Transverse colon (tissue), 4 donors: ENCODE results near the gene ZBTB45. TPM values are rescaled to one million over a fixed set of nuclear protein-coding genes. Genes with fewer than 3 reads are reported as not detected.

Experiments
- DNase-seq: peaks from one replicate; pipeline ENCODE4 v3.0.0-alpha.2; 2019
- H3K27ac ChIP-seq, 4 donors: fragments of 200-600 bp; sonication (generic); 2 replicates each; pipeline ENCODE4 v1.5.1; 2016 to 2018; ENCODE audit warnings: inconsistent platforms in 4 of 4
- H3K27me3 ChIP-seq: fragments of 200-600 bp; sonication (generic); 2 replicates; pipeline ENCODE4 v1.5.1; 2017; ENCODE audit warnings: inconsistent platforms
- H3K36me3 ChIP-seq, 4 donors: fragments of 200-600 bp; sonication (generic); 2 replicates each; pipeline ENCODE4 v1.5.1; 2017 to 2019; ENCODE audit warnings: inconsistent platforms in 4 of 4
- H3K4me1 ChIP-seq, 4 donors: fragments of 200-600 bp; sonication (generic); 2 replicates each; pipeline ENCODE4 v1.5.1; 2017 to 2020; ENCODE audit warnings: inconsistent platforms in 4 of 4
- H3K4me3 ChIP-seq, 4 donors: fragments of 200-600 bp; sonication (generic); 1 replicate in 1 of 4; 2 replicates in 3 of 4; pipeline versions ENCODE4 v1.5.1 to v1.6.1; 2017 to 2019; ENCODE audit warnings: inconsistent platforms in 4 of 4
- H3K9me3 ChIP-seq, 2 donors: fragments of 200-600 bp; sonication (generic); 2 replicates each; pipeline ENCODE4 v1.5.1; 2017 to 2019; ENCODE audit warnings: inconsistent platforms in 2 of 2
- EP300 ChIP-seq: sonication (generic); formaldehyde crosslinking; IDR thresholded peaks from one replicate; pipeline ENCODE4 v1.6.1; 2017; ENCODE audit warnings: antibody characterized with exemption, low read depth
- POLR2A ChIP-seq: fragments of 450-650 bp; IDR thresholded peaks from one replicate; pipeline ENCODE4 v1.6.1; 2016; ENCODE audit warnings: antibody characterized with exemption, mild to moderate bottlenecking, moderate library complexity
- POLR2AphosphoS5 ChIP-seq, 3 donors: sonication (generic); formaldehyde crosslinking; IDR thresholded peaks; one replicate each; pipeline ENCODE4 v1.6.1; 2016; ENCODE audit warnings: antibody characterized with exemption in 3 of 3
- WGBS, 2 donors: methylation state at CpG; one replicate each; pipeline ENCODE4 v1.1.5; 2018; ENCODE audit warnings: low coverage in 1 of 2; 5-methylcytosine and 5-hydroxymethylcytosine counted together
- in situ Hi-C, 4 donors: fragments of 200-750 bp; cut with MboI; loops; one replicate each; pipeline versions ENCODE4 v1.15.0 to v1.15.1; 2017; ENCODE audit warnings: low sequenced_read_pairs in 3 of 4, low pct_ligation_motif_present in 1 of 4, low pct_unique_long_range_greater_than_20kb in 1 of 4
- intact Hi-C: fragments of 100-400 bp; cut with DNase I; formaldehyde crosslinking; loops from one replicate; pipeline ENCODE4 v1.15.1; 2023; ENCODE audit warnings: low total_unique reads
- total RNA-seq, 4 donors: library from RNA; depleted of rRNA; stranded (reverse); fragments of >200 nt; gene quantifications; one replicate each; pipeline ENCODE4 v1.1.0, GENCODE V29; 2016
- TF ChIP-seq, protein P1 (sequence below), 5 experiments: fragments of 200-600 bp in 3 of 5; fragments of 450-650 bp in 2 of 5; sonication (generic) in 3 of 5; IDR thresholded peaks; 1 replicate in 2 of 5; 2 replicates in 3 of 5; pipeline ENCODE4 v1.5.1; 2016 to 2017; ENCODE audit warnings: antibody characterized with exemption in 5 of 5, inconsistent platforms in 3 of 5, mild to moderate bottlenecking in 2 of 5, moderate library complexity in 1 of 5

The ZBTB45 gene
- total RNA-seq, 4 donors from 2014 or later, result 12.8 to 24.7 (median 18.1) TPM

DNA sequence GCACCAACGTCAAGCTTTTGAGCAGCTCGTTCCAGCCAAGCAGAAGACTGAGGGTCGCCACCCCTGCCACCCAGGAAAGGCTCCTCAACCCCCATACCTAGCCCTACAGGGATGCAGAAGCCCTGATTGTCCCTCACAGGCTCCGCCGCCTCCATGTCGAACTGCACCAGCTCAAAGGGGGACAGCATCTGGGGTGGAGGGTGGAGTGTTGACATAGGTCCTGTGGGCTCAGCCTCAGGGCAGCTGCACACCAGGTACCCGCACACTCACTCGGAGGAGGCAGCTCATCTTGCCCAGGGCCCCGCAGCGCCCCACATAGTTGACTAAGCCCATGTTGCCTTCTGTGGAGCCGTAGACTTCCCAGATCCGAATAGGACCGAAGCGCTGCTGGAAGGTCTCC is 19.4 kb downstream of the ZBTB45 start:
- 87% methylated on average over 4 of the region's 14 CpGs; no CpG with 5 or more reads in 1 of the 2 donors for WGBS, 2 donors
- Histone ChIP-seq H3K36me3 (no peaks in the 10 kb centered on the region), H3K27ac (no peak overlapping the region), H3K4me3 (peak overlapping the region in 1 of 4 donors; percentile 61), H3K9me3 (no peaks in the 10 kb centered on the region), H3K4me1 (peaks cover 7 to 17% (median 14%) of the 10 kb centered on the region in 4 donors), H3K27me3 (no peaks in the 10 kb centered on the region)
- in situ Hi-C loops (no loop called here), intact Hi-C loops (no loop called here)
- no peak for DNase-seq
- TF ChIP-seq EP300 (no peak), POLR2A (no peak), POLR2AphosphoS5 (IDR thresholded peaks at IDR 0.05) (no peak)
- TF ChIP-seq, protein P1, sequence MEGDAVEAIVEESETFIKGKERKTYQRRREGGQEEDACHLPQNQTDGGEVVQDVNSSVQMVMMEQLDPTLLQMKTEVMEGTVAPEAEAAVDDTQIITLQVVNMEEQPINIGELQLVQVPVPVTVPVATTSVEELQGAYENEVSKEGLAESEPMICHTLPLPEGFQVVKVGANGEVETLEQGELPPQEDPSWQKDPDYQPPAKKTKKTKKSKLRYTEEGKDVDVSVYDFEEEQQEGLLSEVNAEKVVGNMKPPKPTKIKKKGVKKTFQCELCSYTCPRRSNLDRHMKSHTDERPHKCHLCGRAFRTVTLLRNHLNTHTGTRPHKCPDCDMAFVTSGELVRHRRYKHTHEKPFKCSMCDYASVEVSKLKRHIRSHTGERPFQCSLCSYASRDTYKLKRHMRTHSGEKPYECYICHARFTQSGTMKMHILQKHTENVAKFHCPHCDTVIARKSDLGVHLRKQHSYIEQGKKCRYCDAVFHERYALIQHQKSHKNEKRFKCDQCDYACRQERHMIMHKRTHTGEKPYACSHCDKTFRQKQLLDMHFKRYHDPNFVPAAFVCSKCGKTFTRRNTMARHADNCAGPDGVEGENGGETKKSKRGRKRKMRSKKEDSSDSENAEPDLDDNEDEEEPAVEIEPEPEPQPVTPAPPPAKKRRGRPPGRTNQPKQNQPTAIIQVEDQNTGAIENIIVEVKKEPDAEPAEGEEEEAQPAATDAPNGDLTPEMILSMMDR (IDR thresholded peaks at IDR 0.05), result no peak

DNA sequence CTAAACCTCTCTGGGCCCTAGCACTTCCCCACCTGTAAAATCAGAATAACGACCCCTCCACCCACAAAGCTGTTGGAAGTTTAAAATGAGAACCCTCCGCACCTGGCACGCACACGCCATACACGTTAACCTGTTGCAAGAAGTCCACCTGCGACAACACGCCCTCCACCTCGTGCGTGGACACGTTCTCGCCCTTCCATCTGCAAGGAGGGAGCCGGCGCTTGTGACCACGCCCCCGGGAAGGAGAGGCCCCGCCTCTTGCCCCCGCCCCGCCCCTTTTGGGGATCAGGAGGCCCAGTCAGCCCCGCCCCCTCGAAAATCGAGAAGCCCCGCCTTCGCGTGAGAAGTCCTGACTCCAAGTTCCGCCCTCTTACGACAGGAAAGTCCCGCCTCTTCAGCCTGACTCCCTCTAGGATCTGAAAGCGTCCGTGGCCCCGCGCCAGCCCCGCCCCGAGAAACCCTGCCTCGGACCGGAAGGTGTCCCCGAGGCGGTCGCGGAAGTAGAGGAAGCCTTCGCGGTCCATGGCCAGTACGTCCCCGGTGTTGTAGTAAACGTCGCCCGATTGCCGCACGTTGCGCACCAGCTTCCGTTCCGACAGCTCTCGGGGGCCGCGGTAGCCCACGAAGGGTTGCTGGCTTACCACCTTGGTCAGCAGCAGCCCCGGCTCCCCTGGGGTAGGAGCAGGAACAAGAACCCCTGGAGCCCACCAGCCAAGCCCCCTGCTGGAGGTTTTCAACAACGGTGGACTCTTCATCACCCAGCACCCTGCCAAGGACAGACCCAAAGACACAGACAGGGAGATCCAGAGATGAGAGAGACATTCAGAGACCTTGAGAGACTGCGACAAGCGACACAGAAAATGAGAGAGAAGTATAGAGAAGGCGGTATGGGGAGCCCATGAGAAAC is 20.3 kb downstream of the ZBTB45 start:
- in situ Hi-C loops (no loop called here), intact Hi-C loops (no loop called here)
- no peaks in the 10 kb centered on the region for H3K27me3 ChIP-seq
- WGBS, 2 donors, result 6 to 20% methylated on average over 3 to 49 of the region's 60 CpGs
- TF ChIP-seq POLR2A (peak; percentile 29), EP300 (no peak), POLR2AphosphoS5 (IDR thresholded peaks at IDR 0.05) (peak; percentile 38 to 71 (median 69))
- TF ChIP-seq, protein P1 (IDR thresholded peaks at IDR 0.05), result peak; percentile 12 to 38 (median 16)
- no peaks in the 10 kb centered on the region for H3K9me3 ChIP-seq
- peak overlapping the region; percentile 69 to 90 (median 79) for H3K27ac ChIP-seq
- peaks cover 7 to 17% (median 14%) of the 10 kb centered on the region in 4 donors for H3K4me1 ChIP-seq
- H3K36me3 ChIP-seq, result no peaks in the 10 kb centered on the region
- DNase-seq, result peak; percentile 99
- H3K4me3 ChIP-seq, result peak overlapping the region; percentile 39 to 61 (median 44)

DNA sequence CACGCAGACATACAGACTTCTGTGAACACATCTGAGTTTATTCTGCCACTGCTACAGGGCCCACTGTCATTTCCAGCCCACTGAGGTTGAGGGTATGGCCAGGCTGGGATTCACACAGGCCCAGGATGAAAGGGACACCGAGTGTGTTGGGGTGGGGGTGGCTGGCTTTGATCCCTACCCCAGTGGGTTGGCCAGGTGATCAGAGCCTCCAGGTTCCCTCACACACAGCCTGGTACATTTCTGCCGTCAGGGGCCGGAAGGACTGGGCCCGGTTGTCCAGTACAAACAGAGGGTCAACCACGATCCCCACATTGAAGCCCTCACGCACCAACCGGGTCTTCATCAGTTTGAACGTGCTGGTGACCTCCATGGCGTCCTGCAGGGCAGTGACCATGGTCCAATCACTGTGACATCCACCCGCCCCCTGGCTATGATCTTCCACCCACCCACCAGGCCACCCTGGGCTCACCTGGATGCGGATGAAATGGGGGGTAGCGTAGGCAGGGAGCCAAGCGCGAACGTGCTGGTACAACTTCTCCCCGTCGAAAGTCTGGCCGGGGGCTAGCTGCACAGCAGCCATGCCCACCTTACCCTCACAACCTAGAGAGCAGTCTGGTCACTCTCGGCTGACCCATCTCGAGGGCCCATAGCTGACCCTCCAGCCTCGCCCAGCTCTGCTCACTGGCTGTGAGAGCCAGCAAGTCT is 21.1 kb downstream of the ZBTB45 start:
- Histone ChIP-seq H3K27ac (peak overlapping the region in 2 of 4 donors; percentile 82 to 90), H3K36me3 (no peaks in the 10 kb centered on the region), H3K27me3 (no peaks in the 10 kb centered on the region), H3K4me1 (peaks cover 7 to 17% (median 14%) of the 10 kb centered on the region in 4 donors), H3K4me3 (peak overlapping the region; percentile 29 to 61 (median 44)), H3K9me3 (no peaks in the 10 kb centered on the region)
- intact Hi-C loops, result no loop called here
- in situ Hi-C loops, result no loop called here
- 81% methylated on average over 22 of the region's 22 CpGs; no CpG with 5 or more reads in 1 of the 2 donors for WGBS, 2 donors
- no peak for DNase-seq
- no peak for TF ChIP-seq EP300
- TF ChIP-seq, protein P1 (IDR thresholded peaks at IDR 0.05), result no peak
- TF ChIP-seq POLR2A, result no peak
- no peak for TF ChIP-seq POLR2AphosphoS5 (IDR thresholded peaks at IDR 0.05)

DNA sequence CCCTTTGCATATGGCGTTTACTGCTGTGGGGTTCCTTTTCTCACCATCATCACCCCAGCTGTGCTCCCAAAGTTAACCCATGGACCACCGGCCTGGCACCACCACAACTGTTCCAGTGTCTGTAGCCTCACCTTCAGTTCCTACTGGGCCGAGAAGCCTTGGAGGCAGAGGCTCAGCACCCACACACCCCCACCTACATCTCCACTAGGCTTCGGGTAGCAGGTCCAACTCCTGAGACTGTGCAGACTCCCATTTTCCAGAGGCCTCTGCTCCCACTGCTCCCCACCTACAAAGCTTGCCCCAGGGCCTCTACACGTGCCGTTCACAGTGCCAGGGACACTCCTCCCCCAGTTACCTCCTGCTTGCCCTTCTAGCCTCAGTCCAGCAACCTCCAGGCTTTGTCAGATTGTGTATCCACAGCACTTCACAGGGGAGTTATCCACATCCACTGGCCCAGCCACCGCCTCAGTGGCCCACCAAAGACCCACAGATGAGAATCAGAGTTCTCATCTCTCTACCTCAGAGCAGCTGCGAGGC is 21.9 kb downstream of the ZBTB45 start:
- H3K27me3 ChIP-seq, result no peaks in the 10 kb centered on the region
- in situ Hi-C loops, result no loop called here
- H3K27ac ChIP-seq, result no peak overlapping the region
- no peak for DNase-seq
- no peak for TF ChIP-seq POLR2AphosphoS5 (IDR thresholded peaks at IDR 0.05)
- TF ChIP-seq, protein P1 (IDR thresholded peaks at IDR 0.05), result no peak
- TF ChIP-seq POLR2A, result no peak
- no peak for TF ChIP-seq EP300
- WGBS, 2 donors, result 88% methylated on average over 8 of the region's 8 CpGs; no CpG with 5 or more reads in 1 of the 2 donors
- H3K4me1 ChIP-seq, result peaks cover 7 to 17% (median 14%) of the 10 kb centered on the region in 4 donors
- no peaks in the 10 kb centered on the region for H3K9me3 ChIP-seq
- H3K4me3 ChIP-seq, result no peak overlapping the region
- intact Hi-C loops, result no loop called here
- H3K36me3 ChIP-seq, result no peaks in the 10 kb centered on the region
